A673 (cell line): ENCODE results near the gene GBX2.

Experiments
- EZH2 ChIP-seq: fragments of 200-600 bp; sonication (generic); IDR thresholded peaks from 2 replicates; pipeline ENCODE4 v1.6.1; 2017; ENCODE audit warnings: borderline replicate concordance, low read depth, mild to moderate bottlenecking, mixed read lengths, antibody characterized with exemption, low read length; ENCODE audit not compliant: poor library complexity, severe bottlenecking
- TF ChIP-seq, protein P1 (sequence below): fragments of 300-800, 200-600 bp; sonication (generic); conservative IDR thresholded peaks from 2 replicates; pipeline ENCODE4 v1.5.1; 2017; ENCODE audit warnings: low read depth, mild to moderate bottlenecking, antibody characterized with exemption, low read length, moderate library complexity, mixed read lengths

DNA sequence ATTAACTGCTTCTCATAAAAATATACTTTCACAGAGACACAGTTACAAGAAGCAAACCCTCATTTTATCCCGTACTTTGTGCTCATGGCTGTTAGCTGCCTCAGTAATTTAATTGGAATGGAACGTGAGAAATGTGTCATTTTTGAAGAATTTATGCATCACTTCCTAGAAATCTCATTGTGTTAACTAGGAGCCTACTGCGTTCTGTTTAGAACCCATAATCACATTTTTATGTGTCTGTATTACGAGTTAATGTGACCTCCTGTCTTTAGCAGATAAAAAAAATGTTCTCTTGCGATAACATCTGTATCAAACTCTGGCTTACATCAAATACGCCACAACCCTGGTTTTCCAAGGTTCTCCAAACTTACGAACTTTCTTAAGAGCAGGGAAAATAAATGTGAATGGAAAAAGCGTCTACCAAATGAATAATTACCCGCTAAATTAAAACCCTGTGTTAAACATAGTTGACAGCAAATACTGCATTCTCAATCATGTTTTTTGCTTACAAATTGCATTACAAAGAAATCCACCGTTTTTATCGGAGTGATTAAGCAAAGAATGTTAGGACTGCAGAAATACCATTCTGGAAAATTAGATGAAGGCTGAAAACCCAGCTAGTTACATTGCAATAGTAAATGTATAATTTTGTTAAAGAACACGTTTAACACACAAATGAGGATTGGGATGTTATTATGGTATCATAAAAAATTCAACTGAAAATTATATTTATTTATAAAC lies 12.1 kb upstream of the GBX2 start:
- TF ChIP-seq, protein P1, sequence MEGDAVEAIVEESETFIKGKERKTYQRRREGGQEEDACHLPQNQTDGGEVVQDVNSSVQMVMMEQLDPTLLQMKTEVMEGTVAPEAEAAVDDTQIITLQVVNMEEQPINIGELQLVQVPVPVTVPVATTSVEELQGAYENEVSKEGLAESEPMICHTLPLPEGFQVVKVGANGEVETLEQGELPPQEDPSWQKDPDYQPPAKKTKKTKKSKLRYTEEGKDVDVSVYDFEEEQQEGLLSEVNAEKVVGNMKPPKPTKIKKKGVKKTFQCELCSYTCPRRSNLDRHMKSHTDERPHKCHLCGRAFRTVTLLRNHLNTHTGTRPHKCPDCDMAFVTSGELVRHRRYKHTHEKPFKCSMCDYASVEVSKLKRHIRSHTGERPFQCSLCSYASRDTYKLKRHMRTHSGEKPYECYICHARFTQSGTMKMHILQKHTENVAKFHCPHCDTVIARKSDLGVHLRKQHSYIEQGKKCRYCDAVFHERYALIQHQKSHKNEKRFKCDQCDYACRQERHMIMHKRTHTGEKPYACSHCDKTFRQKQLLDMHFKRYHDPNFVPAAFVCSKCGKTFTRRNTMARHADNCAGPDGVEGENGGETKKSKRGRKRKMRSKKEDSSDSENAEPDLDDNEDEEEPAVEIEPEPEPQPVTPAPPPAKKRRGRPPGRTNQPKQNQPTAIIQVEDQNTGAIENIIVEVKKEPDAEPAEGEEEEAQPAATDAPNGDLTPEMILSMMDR, result no peak
- TF ChIP-seq EZH2, result no peak
